Prostate gland (tissue), 2 donors: Measurements from ENCODE around the gene DHRS7B. TPM values are rescaled to one million over a fixed set of nuclear protein-coding genes. Genes with fewer than 3 reads are reported as not detected.

ENCODE experiments used
- DNase-seq: peaks from one replicate; pipeline ENCODE4 v3.0.0-alpha.2; 2019; ENCODE audit warnings: low spot score
- H3K27ac ChIP-seq, 2 donors: fragments of 200-600 bp; sonication (generic); 2 replicates each; pipeline ENCODE4 v1.5.1; 2017 to 2019
- H3K27me3 ChIP-seq: fragments of 200-600 bp; sonication (generic); replicated peaks from 2 replicates; pipeline ENCODE4 v1.5.1; 2019; ENCODE audit not compliant: insufficient read depth
- H3K36me3 ChIP-seq, 2 donors: fragments of 200-600 bp; sonication (generic); 1 replicate in 1 of 2; 2 replicates in 1 of 2; pipeline versions ENCODE4 v1.5.1 to v1.8.1; 2017 to 2019
- H3K4me1 ChIP-seq: fragments of 200-600 bp; sonication (generic); replicated peaks from 2 replicates; pipeline ENCODE4 v1.5.1; 2019
- H3K4me3 ChIP-seq, 2 donors: fragments of 200-600 bp; sonication (generic); 2 replicates each; pipeline ENCODE4 v1.5.1; 2017 to 2019
- H3K9me3 ChIP-seq: fragments of 200-600 bp; sonication (generic); 2 replicates; pipeline ENCODE4 v1.5.1; 2017
- POLR2A ChIP-seq: fragments of 450-650 bp; IDR thresholded peaks from one replicate; pipeline ENCODE4 v1.6.1; 2016; ENCODE audit warnings: antibody characterized with exemption, mild to moderate bottlenecking
- POLR2AphosphoS5 ChIP-seq: sonication (generic); formaldehyde crosslinking; IDR thresholded peaks from one replicate; pipeline ENCODE4 v1.6.1; 2017; ENCODE audit warnings: antibody characterized with exemption
- WGBS: methylation state at CpG from one replicate; pipeline ENCODE4 v1.1.5; 2018; 5-methylcytosine and 5-hydroxymethylcytosine counted together
- intact Hi-C: fragments of 100-400 bp; cut with DNase I; formaldehyde crosslinking; loops from one replicate; pipeline ENCODE4 v1.14.2; 2022
- total RNA-seq, 2 donors: library from RNA; depleted of rRNA; stranded (reverse); fragments of >200 nt; gene quantifications; one replicate each; pipeline ENCODE4 v1.1.0, GENCODE V29; 2016
- TF ChIP-seq, protein P1 (sequence below), 4 experiments: fragments of 200-600 bp in 2 of 4; fragments of 450-650 bp in 2 of 4; sonication (generic) in 2 of 4; IDR thresholded peaks; 1 replicate in 3 of 4; 2 replicates in 1 of 4; pipeline ENCODE4 v1.5.1; 2016 to 2019; ENCODE audit warnings: antibody characterized with exemption in 4 of 4, mild to moderate bottlenecking in 2 of 4, moderate library complexity in 2 of 4

The DHRS7B gene
- total RNA-seq, 2 donors from 2014 or later = 52.1 to 67.5 TPM

DNA sequence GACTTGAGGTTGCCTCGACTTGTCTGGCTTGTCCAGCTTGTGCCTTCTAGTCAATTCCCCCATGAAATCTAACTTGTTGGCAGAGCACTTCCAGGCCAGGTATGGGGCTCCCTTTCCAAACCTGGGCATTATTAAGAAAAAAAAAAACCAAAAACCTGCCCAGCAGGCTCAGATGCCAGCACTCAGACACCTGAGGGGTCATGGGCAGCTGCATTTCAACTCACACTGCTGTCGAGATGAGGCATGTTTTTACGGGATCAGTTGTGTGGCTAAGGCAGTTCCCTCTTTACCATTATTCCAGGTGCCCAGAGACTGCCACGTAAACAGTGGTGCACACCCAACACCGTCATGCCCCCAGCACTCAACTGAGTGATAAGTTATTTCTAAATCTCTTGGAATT lies 69.4 kb downstream of the DHRS7B start:
- WGBS = 42% methylated on average over 5 of the region's 5 CpGs
- peak; percentile 34 for DNase-seq
- peaks cover 0 to 5% of the 10 kb centered on the region in 2 donors for H3K36me3 ChIP-seq
- TF ChIP-seq, protein P1, sequence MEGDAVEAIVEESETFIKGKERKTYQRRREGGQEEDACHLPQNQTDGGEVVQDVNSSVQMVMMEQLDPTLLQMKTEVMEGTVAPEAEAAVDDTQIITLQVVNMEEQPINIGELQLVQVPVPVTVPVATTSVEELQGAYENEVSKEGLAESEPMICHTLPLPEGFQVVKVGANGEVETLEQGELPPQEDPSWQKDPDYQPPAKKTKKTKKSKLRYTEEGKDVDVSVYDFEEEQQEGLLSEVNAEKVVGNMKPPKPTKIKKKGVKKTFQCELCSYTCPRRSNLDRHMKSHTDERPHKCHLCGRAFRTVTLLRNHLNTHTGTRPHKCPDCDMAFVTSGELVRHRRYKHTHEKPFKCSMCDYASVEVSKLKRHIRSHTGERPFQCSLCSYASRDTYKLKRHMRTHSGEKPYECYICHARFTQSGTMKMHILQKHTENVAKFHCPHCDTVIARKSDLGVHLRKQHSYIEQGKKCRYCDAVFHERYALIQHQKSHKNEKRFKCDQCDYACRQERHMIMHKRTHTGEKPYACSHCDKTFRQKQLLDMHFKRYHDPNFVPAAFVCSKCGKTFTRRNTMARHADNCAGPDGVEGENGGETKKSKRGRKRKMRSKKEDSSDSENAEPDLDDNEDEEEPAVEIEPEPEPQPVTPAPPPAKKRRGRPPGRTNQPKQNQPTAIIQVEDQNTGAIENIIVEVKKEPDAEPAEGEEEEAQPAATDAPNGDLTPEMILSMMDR (IDR thresholded peaks at IDR 0.05) = no peak
- peak; percentile 36 for TF ChIP-seq POLR2AphosphoS5
- intact Hi-C loops = no loop called here
- H3K27me3 ChIP-seq = no peaks in the 10 kb centered on the region
- H3K27ac ChIP-seq = no peak overlapping the region
- no peaks in the 10 kb centered on the region for H3K9me3 ChIP-seq
- H3K4me1 ChIP-seq = peaks cover 16% of the 10 kb centered on the region
- no peak overlapping the region for H3K4me3 ChIP-seq

GRCh38 chr17:21198411-21198810 lies 71.6 kb downstream of the DHRS7B start:
- Histone ChIP-seq H3K9me3 (no peaks in the 10 kb centered on the region), H3K36me3 (peaks cover 0 to 5% of the 10 kb centered on the region in 2 donors), H3K4me3 (no peak overlapping the region), H3K4me1 (peaks cover 20% of the 10 kb centered on the region), H3K27ac (no peak overlapping the region), H3K27me3 (no peaks in the 10 kb centered on the region)
- no peak for DNase-seq
- intact Hi-C loops = no loop called here
- WGBS = 91% methylated on average over 20 of the region's 20 CpGs
- TF ChIP-seq POLR2A = no peak
- TF ChIP-seq, protein P1 (IDR thresholded peaks at IDR 0.05) = no peak
- TF ChIP-seq POLR2AphosphoS5 = no peak

DNA sequence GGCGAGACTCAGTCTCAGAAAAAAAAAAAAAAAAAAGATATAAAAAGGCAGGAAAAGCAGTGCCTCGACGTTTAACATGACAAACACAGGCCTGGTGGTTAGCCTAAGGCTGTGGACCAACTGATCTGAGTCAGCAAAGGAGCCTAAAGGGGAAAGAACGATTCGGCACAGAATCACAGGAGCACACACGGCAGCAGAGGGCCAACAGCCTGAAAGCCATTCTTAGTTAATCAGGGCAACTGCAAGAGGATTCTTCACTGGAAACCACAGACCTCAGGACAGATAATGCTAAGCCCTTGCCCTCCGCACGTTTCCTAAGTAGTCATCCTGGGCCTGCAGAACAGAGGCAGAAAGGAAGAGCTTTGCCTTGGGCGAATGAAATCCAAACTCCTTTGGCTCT lies 72.5 kb downstream of the DHRS7B start:
- Histone ChIP-seq H3K4me3 (no peak overlapping the region), H3K27ac (no peak overlapping the region), H3K36me3 (peaks cover 0 to 5% of the 10 kb centered on the region in 2 donors), H3K27me3 (no peaks in the 10 kb centered on the region), H3K9me3 (no peaks in the 10 kb centered on the region), H3K4me1 (peaks cover 20% of the 10 kb centered on the region)
- WGBS = 51% methylated on average over 9 of the region's 9 CpGs
- TF ChIP-seq, protein P1 (IDR thresholded peaks at IDR 0.05) = no peak
- no peak for TF ChIP-seq POLR2AphosphoS5
- no peak for TF ChIP-seq POLR2A
- DNase-seq = no peak
- intact Hi-C loops = no loop called here

DNA sequence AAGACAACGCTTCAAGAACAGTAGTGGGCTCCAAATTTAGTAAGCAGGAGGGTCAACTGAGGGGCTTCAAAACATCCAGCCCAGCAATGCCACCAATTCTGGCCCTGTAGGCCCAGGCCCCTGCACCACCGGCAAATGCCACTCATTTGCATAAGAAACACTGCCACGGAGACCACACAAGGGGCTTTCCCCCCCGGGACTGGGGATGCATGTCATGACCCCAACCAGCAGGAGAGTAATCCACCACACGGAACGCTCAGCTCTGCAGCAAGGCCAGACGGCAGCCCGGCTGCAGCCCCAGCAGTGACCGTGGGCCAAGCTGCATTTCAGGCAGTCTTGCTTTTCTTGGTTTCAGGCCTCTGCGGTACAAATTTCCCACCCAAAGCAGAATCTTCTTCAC lies 73.1 kb downstream of the DHRS7B start:
- H3K9me3 ChIP-seq = no peaks in the 10 kb centered on the region
- no peak for DNase-seq
- peaks cover 20% of the 10 kb centered on the region for H3K4me1 ChIP-seq
- no peak overlapping the region for H3K4me3 ChIP-seq
- H3K27ac ChIP-seq = no peak overlapping the region
- no peaks in the 10 kb centered on the region for H3K27me3 ChIP-seq
- TF ChIP-seq, protein P1 (IDR thresholded peaks at IDR 0.05) = no peak
- TF ChIP-seq POLR2AphosphoS5 = no peak
- no peak for TF ChIP-seq POLR2A
- peaks cover 0 to 5% of the 10 kb centered on the region in 2 donors for H3K36me3 ChIP-seq
- intact Hi-C loops = no loop called here
- 64% methylated on average over 10 of the region's 10 CpGs for WGBS

- peak overlapping the region; percentile 16 to 61 for H3K27ac ChIP-seq
Observed at GRCh38 chr17:21200590-21201297, 74.0 kb downstream of the DHRS7B start.

More at GRCh38 chr17:21200590-21201297, 74.0 kb downstream of the DHRS7B start:
- H3K4me1 ChIP-seq = peaks cover 20% of the 10 kb centered on the region
- TF ChIP-seq POLR2A (peak; percentile 44), POLR2AphosphoS5 (peak; percentile 76)
- TF ChIP-seq, protein P1 (IDR thresholded peaks at IDR 0.05) = no peak
- no peaks in the 10 kb centered on the region for H3K9me3 ChIP-seq
- no peaks in the 10 kb centered on the region for H3K27me3 ChIP-seq
- WGBS = 36% methylated on average over 15 of the region's 15 CpGs
- peaks cover 0 to 5% of the 10 kb centered on the region in 2 donors for H3K36me3 ChIP-seq
- DNase-seq = peak; percentile 82
- H3K4me3 ChIP-seq = peak overlapping the region in 1 of 2 donors; percentile 11
- intact Hi-C loops = no loop called here
